HepG2 (cell line): ENCODE data around the gene SLC25A10. TPM values are rescaled to one million over a fixed set of nuclear protein-coding genes. Genes with fewer than 3 reads are reported as not detected.

ENCODE experiments used
- AHR ChIP-seq: IDR thresholded peaks from 2 replicates; pipeline ENCODE4 v1.6.1; 2018; ENCODE audit warnings: missing genetic modification reagents, missing compliant biosample characterization
- E2F5 ChIP-seq: sonication (generic); formaldehyde crosslinking; conservative IDR thresholded peaks from 2 replicates; pipeline ENCODE4 v1.4.0; 2020; ENCODE audit warnings: missing genetic modification reagents
- ELF1 ChIP-seq: sonication (generic); formaldehyde crosslinking; IDR thresholded peaks from 2 replicates; pipeline ENCODE4 v1.4.0; 2020; ENCODE audit warnings: missing genetic modification reagents
- HIVEP1 ChIP-seq: sonication (generic); formaldehyde crosslinking; IDR thresholded peaks from 2 replicates; pipeline ENCODE4 v1.4.0; 2020; ENCODE audit warnings: mild to moderate bottlenecking, missing genetic modification reagents
- KDM5B ChIP-seq: sonication (generic); formaldehyde crosslinking; IDR thresholded peaks from 2 replicates; pipeline ENCODE4 v1.4.0; 2020; ENCODE audit warnings: missing genetic modification reagents, mild to moderate bottlenecking, borderline replicate concordance
- MED8 ChIP-seq: sonication (generic); formaldehyde crosslinking; IDR thresholded peaks from 2 replicates; pipeline ENCODE4 v1.8.1; 2023; ENCODE audit warnings: mild to moderate bottlenecking, missing genetic modification reagents; ENCODE audit not compliant: insufficient replicate concordance
- PCBP2 ChIP-seq: fragments of 200-400 bp; formaldehyde crosslinking; optimal IDR thresholded peaks from 2 replicates; pipeline ENCODE3; 2018; ENCODE audit warnings: low read length, low read depth; ENCODE audit not compliant: poor library complexity, severe bottlenecking
- POGZ ChIP-seq: sonication (generic); formaldehyde crosslinking; IDR thresholded peaks from 2 replicates; pipeline ENCODE4 v1.4.0; 2020; ENCODE audit warnings: mild to moderate bottlenecking, missing genetic modification reagents
- RBM39 ChIP-seq: fragments of 200-400 bp; formaldehyde crosslinking; IDR thresholded peaks from one replicate; pipeline ENCODE4 v1.6.1; 2018; ENCODE audit warnings: antibody characterized with exemption, mild to moderate bottlenecking, low read depth, low read length; ENCODE audit not compliant: poor library complexity, severe bottlenecking
- SRSF9 ChIP-seq: fragments of 200-400 bp; formaldehyde crosslinking; IDR thresholded peaks from 2 replicates; pipeline ENCODE4 v1.6.1; 2018; ENCODE audit warnings: borderline replicate concordance, mild to moderate bottlenecking, low read depth, low read length; ENCODE audit not compliant: insufficient read depth, poor library complexity, severe bottlenecking
- TRAFD1 ChIP-seq: sonication (generic); formaldehyde crosslinking; IDR thresholded peaks from 2 replicates; pipeline ENCODE4 v1.5.1; 2020; ENCODE audit warnings: missing genetic modification reagents, mild to moderate bottlenecking, borderline replicate concordance
- UBTF ChIP-seq: sonication (generic); formaldehyde crosslinking; IDR thresholded peaks from 2 replicates; pipeline ENCODE4 v1.4.0; 2020; ENCODE audit warnings: mild to moderate bottlenecking, missing genetic modification reagents
- ZBTB33 ChIP-seq: sonication (generic); formaldehyde crosslinking; IDR thresholded peaks from 2 replicates; pipeline ENCODE4 v1.4.0; 2020; ENCODE audit warnings: missing genetic modification reagents
- ZBTB7A ChIP-seq: sonication (generic); formaldehyde crosslinking; IDR thresholded peaks from 2 replicates; pipeline ENCODE4 v1.8.0; 2022; ENCODE audit warnings: mild to moderate bottlenecking, missing genetic modification reagents
- ZC3H4 ChIP-seq: sonication (generic); formaldehyde crosslinking; IDR thresholded peaks from 2 replicates; pipeline ENCODE4 v1.4.0; 2020; ENCODE audit warnings: missing genetic modification reagents, borderline replicate concordance
- ZMAT5 ChIP-seq: sonication (generic); formaldehyde crosslinking; IDR thresholded peaks from 2 replicates; pipeline ENCODE4 v1.5.0; 2020; ENCODE audit warnings: mild to moderate bottlenecking, low read depth, missing genetic modification reagents, borderline replicate concordance
- ZNF121 ChIP-seq: sonication (generic); formaldehyde crosslinking; IDR thresholded peaks from 2 replicates; pipeline ENCODE4 v1.5.0; 2020; ENCODE audit warnings: mild to moderate bottlenecking, missing genetic modification reagents
- ZNF615 ChIP-seq: sonication (generic); formaldehyde crosslinking; IDR thresholded peaks from 2 replicates; pipeline ENCODE4 v1.5.0; 2020; ENCODE audit warnings: mild to moderate bottlenecking, missing genetic modification reagents, borderline replicate concordance
- ZNF644 ChIP-seq: IDR thresholded peaks from 2 replicates; pipeline ENCODE4 v1.6.1; 2016; ENCODE audit warnings: low read depth
- ZNF713 ChIP-seq: sonication (generic); formaldehyde crosslinking; IDR thresholded peaks from 2 replicates; pipeline ENCODE4 v1.4.0; 2020; ENCODE audit warnings: mild to moderate bottlenecking, missing genetic modification reagents
- ZSCAN25 ChIP-seq: sonication (generic); formaldehyde crosslinking; IDR thresholded peaks from 2 replicates; pipeline ENCODE4 v1.8.0; 2022; ENCODE audit warnings: mild to moderate bottlenecking, missing genetic modification reagents
- polyA plus RNA-seq, 8 experiments: library from polyadenylated mRNA; depleted of rRNA in 3 of 8; stranded (reverse) in 7 of 8; unstranded in 1 of 8; fragments of >200 nt; fragmentation: Illumina TruSeq in 4 of 8; extraction: Trizol in 4 of 8; gene quantifications; 2 replicates each; pipeline versions ENCODE4 v1.2.1 to v1.2.3, GENCODE V29; 2011 to 2016; ENCODE audit warnings: low read depth in 4 of 8, missing spikeins in 1 of 8, mixed read lengths in 1 of 8; ENCODE audit not compliant: insufficient read depth in 1 of 8
- total RNA-seq, 5 experiments: library from RNA; depleted of rRNA; stranded (reverse); fragments of >200 nt; fragmentation: Illumina TruSeq; extraction: Trizol; gene quantifications; 2 replicates each; pipeline ENCODE4 v1.2.3, GENCODE V29; 2016; ENCODE audit warnings: low read depth in 1 of 5

The SLC25A10 gene
- total and polyA plus RNA-seq, 2 of the 13 experiments (the other 11 are each of a cell fraction or from before 2014, with no cell fraction given): 46.5 to 140 TPM

GRCh38 chr17:81710514-81711308 is 1.4 kb upstream of the SLC25A10 start (continued):
- 0 out of 2 replicates have a peak, but pooled peaks have one; percentile 36 for TF ChIP-seq ZSCAN25 (CRISPR knock-in tag)
- peak; percentile 16 for TF ChIP-seq RBM39
- TF ChIP-seq ZNF615 (CRISPR knock-in tag): no peak
- TF ChIP-seq POGZ: peak; percentile 38; the same call in 1 of the 2 replicates
- TF ChIP-seq ZNF644 (CRISPR knock-in tag): no peak
- TF ChIP-seq ZBTB33: peak; percentile 87
- TF ChIP-seq HIVEP1: peak; percentile 54; the same call in 1 of the 2 replicates
- TF ChIP-seq PCBP2: no peak
- no peak; the same call in 1 of the 2 replicates for TF ChIP-seq ZNF713 (CRISPR knock-in tag)
- TF ChIP-seq AHR (CRISPR knock-in tag): no peak
- peak; percentile 28; the same call in 1 of the 2 replicates for TF ChIP-seq ZC3H4 (CRISPR knock-in tag)
- TF ChIP-seq SRSF9: no peak
- 0 out of 2 replicates have a peak, but pooled peaks have one; percentile 12 for TF ChIP-seq E2F5 (CRISPR knock-in tag)
- TF ChIP-seq ZBTB7A: no peak
- no peak; the same call in 1 of the 2 replicates for TF ChIP-seq UBTF (CRISPR knock-in tag)
- TF ChIP-seq ELF1: peak; percentile 29; the same call in 1 of the 2 replicates
- peak; percentile 69 for TF ChIP-seq MED8 (CRISPR knock-in tag)
- no peak for TF ChIP-seq TRAFD1
- 0 out of 2 replicates have a peak, but pooled peaks have one; percentile 7 for TF ChIP-seq ZNF121 (CRISPR knock-in tag)
- no peak for TF ChIP-seq ZMAT5 (CRISPR knock-in tag)
- TF ChIP-seq KDM5B (CRISPR knock-in tag): peak; percentile 66; the same call in 1 of the 2 replicates
